HL-60 (cell line): ENCODE data around the gene XIRP2.

ENCODE experiments used
- DNase-seq, 2 experiments: peaks; one replicate each; pipeline ENCODE4 v3.0.0-alpha.2; 2010 to 2020; ENCODE audit warnings: low read depth in 1 of 2, low spot score in 1 of 2
- H3K27ac ChIP-seq: fragments of 250-450 bp; sonication (Bioruptor Pico); replicated peaks from 2 replicates; pipeline ENCODE4 v1.5.1; 2020; ENCODE audit warnings: mild to moderate bottlenecking, moderate library complexity
- H3K27me3 ChIP-seq: fragments of 250-450 bp; sonication (Bioruptor Pico); 2 replicates; pipeline ENCODE4 v1.5.1; 2021; ENCODE audit warnings: mild to moderate bottlenecking, moderate library complexity; ENCODE audit not compliant: insufficient read depth, poor library complexity, severe bottlenecking
- H3K4me3 ChIP-seq: replicated peaks from 2 replicates; pipeline ENCODE4 v1.5.1; 2011; ENCODE audit warnings: mild to moderate bottlenecking, control low read depth, low read length; ENCODE audit not compliant: insufficient read depth
- GABPA ChIP-seq: IDR thresholded peaks from 2 replicates; pipeline ENCODE4 v1.6.1; 2012; ENCODE audit warnings: low read depth
- POLR2AphosphoS5 ChIP-seq: IDR thresholded peaks from 2 replicates; pipeline ENCODE4 v1.6.1; 2012; ENCODE audit warnings: low read depth
- SPI1 ChIP-seq: IDR thresholded peaks from 2 replicates; pipeline ENCODE4 v1.6.1; 2012; ENCODE audit warnings: low read depth, mild to moderate bottlenecking, borderline replicate concordance
- TF ChIP-seq, protein P1 (sequence below): IDR thresholded peaks from one replicate; pipeline ENCODE4 v1.5.1; 2011; ENCODE audit warnings: low read length, control low read depth, inconsistent platforms; ENCODE audit not compliant: insufficient read depth
- TF ChIP-seq, protein P2 (sequence below): IDR thresholded peaks from 2 replicates; pipeline ENCODE4 v1.6.1; 2012; ENCODE audit warnings: low read depth; ENCODE audit not compliant: insufficient replicate concordance

The XIRP2 gene

DNA sequence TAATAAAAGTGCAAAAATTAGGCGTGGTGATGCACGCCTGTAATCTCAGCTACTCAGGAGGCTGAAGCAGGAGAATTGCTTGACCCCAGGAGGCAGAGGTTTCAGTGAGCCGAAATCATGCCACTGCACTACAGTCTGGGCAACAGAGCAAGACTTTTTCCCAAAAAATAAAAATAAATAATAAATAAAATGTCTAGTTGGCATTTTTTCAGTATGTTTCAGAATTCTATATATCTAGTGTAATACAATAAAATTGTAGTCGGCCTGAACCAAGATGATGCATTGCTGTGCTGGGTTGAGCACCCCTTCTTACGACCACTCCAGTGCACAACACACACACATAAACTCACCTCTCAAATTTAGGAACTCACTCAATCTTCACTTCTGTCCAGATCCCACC lies 108.2 kb downstream of the XIRP2 start:
- Histone ChIP-seq H3K4me3 (no peak overlapping the region), H3K27me3 (no peaks in the 10 kb centered on the region)
- no peak for DNase-seq

DNA sequence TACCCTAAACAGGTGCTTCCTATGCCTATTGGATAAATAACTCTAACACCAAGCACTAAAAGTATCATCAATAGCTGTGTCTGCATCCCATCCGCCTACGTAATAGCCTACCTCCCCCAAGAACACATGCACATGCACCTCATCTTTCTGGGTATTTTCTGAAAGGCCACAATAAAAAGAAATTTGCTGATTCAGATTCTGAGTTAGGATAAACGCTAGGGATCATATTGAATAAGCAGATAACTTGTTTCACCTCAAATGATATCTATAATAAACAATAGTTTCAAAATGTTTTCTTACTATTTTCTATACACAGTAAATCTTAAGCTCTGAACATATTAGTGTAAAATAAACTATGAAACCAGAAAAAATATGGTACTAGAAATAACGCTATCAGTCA lies 112.9 kb downstream of the XIRP2 start:
- no peak overlapping the region for H3K27ac ChIP-seq
- no peak overlapping the region for H3K4me3 ChIP-seq
- TF ChIP-seq POLR2AphosphoS5 (no peak), GABPA (no peak), SPI1 (no peak)
- TF ChIP-seq, protein P1, sequence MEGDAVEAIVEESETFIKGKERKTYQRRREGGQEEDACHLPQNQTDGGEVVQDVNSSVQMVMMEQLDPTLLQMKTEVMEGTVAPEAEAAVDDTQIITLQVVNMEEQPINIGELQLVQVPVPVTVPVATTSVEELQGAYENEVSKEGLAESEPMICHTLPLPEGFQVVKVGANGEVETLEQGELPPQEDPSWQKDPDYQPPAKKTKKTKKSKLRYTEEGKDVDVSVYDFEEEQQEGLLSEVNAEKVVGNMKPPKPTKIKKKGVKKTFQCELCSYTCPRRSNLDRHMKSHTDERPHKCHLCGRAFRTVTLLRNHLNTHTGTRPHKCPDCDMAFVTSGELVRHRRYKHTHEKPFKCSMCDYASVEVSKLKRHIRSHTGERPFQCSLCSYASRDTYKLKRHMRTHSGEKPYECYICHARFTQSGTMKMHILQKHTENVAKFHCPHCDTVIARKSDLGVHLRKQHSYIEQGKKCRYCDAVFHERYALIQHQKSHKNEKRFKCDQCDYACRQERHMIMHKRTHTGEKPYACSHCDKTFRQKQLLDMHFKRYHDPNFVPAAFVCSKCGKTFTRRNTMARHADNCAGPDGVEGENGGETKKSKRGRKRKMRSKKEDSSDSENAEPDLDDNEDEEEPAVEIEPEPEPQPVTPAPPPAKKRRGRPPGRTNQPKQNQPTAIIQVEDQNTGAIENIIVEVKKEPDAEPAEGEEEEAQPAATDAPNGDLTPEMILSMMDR: no peak
- TF ChIP-seq, protein P2, sequence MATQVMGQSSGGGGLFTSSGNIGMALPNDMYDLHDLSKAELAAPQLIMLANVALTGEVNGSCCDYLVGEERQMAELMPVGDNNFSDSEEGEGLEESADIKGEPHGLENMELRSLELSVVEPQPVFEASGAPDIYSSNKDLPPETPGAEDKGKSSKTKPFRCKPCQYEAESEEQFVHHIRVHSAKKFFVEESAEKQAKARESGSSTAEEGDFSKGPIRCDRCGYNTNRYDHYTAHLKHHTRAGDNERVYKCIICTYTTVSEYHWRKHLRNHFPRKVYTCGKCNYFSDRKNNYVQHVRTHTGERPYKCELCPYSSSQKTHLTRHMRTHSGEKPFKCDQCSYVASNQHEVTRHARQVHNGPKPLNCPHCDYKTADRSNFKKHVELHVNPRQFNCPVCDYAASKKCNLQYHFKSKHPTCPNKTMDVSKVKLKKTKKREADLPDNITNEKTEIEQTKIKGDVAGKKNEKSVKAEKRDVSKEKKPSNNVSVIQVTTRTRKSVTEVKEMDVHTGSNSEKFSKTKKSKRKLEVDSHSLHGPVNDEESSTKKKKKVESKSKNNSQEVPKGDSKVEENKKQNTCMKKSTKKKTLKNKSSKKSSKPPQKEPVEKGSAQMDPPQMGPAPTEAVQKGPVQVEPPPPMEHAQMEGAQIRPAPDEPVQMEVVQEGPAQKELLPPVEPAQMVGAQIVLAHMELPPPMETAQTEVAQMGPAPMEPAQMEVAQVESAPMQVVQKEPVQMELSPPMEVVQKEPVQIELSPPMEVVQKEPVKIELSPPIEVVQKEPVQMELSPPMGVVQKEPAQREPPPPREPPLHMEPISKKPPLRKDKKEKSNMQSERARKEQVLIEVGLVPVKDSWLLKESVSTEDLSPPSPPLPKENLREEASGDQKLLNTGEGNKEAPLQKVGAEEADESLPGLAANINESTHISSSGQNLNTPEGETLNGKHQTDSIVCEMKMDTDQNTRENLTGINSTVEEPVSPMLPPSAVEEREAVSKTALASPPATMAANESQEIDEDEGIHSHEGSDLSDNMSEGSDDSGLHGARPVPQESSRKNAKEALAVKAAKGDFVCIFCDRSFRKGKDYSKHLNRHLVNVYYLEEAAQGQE: no peak
- no peaks in the 10 kb centered on the region for H3K27me3 ChIP-seq
- DNase-seq: no peak

More for the DNA sequence above, 108.2 kb downstream of the XIRP2 start:
- no peak overlapping the region for H3K27ac ChIP-seq
- TF ChIP-seq, protein P2: no peak
- TF ChIP-seq POLR2AphosphoS5: no peak
- TF ChIP-seq GABPA: no peak

DNA sequence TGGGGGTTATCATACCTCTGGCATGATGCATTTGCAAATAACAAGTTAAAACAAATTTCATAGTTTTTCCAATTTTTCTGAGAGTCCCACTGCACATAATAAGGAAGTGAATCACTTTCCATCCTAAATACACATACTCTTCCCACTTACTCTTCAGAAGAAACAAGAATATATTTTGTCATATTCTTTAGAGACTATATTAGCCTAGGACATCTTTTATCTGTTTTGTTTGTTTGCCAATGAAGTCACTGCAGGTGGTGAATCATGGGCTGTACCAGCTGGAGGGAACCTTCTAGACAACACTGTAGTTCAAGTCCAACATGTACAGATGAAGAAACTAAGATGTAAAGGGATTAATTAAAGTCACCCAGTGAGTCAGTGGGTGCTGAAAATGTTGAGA lies 116.8 kb downstream of the XIRP2 start:
- Histone ChIP-seq H3K27ac (no peak overlapping the region), H3K4me3 (no peak overlapping the region), H3K27me3 (no peaks in the 10 kb centered on the region)
- TF ChIP-seq GABPA (no peak), SPI1 (no peak), POLR2AphosphoS5 (no peak)
- TF ChIP-seq, protein P2: no peak
- TF ChIP-seq, protein P1: no peak
- no peak for DNase-seq

DNA sequence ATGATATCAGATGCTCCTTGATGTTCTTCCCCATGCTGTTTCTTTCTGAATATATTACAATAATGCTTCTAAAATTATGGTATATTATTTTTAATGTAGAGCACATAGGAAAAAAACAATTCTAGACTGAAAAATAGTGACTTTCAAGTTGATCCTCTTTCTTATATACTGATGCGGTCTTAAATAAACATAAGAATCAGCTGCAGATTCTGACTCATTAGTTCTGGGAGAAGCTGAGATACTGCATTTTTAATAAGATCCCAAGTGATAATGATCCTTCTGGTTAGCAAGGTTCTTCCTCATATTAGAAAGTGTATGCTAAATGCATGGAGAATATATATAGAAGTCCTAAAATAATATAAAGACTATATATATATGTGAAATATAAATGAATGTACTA lies 124.9 kb downstream of the XIRP2 start:
- Histone ChIP-seq H3K27ac (no peak overlapping the region), H3K4me3 (no peak overlapping the region), H3K27me3 (no peaks in the 10 kb centered on the region)
- no peak for TF ChIP-seq SPI1
- TF ChIP-seq POLR2AphosphoS5: no peak
- no peak for TF ChIP-seq GABPA
- TF ChIP-seq, protein P1: no peak
- TF ChIP-seq, protein P2: no peak
- DNase-seq: no peak
